OCI-LY3 (cell line): ENCODE data around the gene MBNL1.

ENCODE experiments used
- H2AFZ ChIP-seq: fragments of 200-600, 300-600 bp; shearing (Covaris generic); 2 replicates; pipeline ENCODE4 v1.6.0; 2014; ENCODE audit warnings: antibody characterized with exemption, low read depth, low read length
- H3K27ac ChIP-seq: fragments of 200-600, 300-600 bp; sonication (generic); 2 replicates; pipeline ENCODE4 v1.5.1; 2014; ENCODE audit warnings: mild to moderate bottlenecking, low read length, moderate library complexity, mixed read lengths
- H3K27me3 ChIP-seq: fragments of 200-600, 300-600 bp; sonication (generic); 2 replicates; pipeline ENCODE4 v1.6.1; 2014; ENCODE audit warnings: low read depth, low read length, mixed read lengths
- H3K36me3 ChIP-seq: fragments of 200-600, 300-600 bp; sonication (generic); replicated peaks from 2 replicates; pipeline ENCODE3; 2014; ENCODE audit warnings: low read depth, low read length, mixed read lengths
- H3K4me1 ChIP-seq: fragments of 300-600, 200-600 bp; sonication (generic); 2 replicates; pipeline ENCODE4 v1.6.1; 2014; ENCODE audit warnings: low read length, mixed read lengths
- H3K4me2 ChIP-seq: fragments of 200-600, 300-600 bp; sonication (generic); 2 replicates; pipeline ENCODE4 v1.6.1; 2014; ENCODE audit warnings: low read length, mixed read lengths
- H3K4me3 ChIP-seq: fragments of 300-600, 200-600 bp; sonication (generic); 2 replicates; pipeline ENCODE4 v1.5.1; 2014; ENCODE audit warnings: antibody characterized with exemption, mild to moderate bottlenecking, low read length, moderate library complexity
- H3K79me2 ChIP-seq: fragments of 300-600, 200-600 bp; shearing (Covaris generic); 2 replicates; pipeline ENCODE4 v1.6.1; 2014; ENCODE audit warnings: mild to moderate bottlenecking, low read length, mixed read lengths
- H3K9ac ChIP-seq: fragments of 300-600, 200-600 bp; shearing (Covaris generic); 2 replicates; pipeline ENCODE4 v1.6.0; 2014; ENCODE audit warnings: mild to moderate bottlenecking, low read length, moderate library complexity
- H3K9me3 ChIP-seq: fragments of 200-600, 300-600 bp; shearing (Covaris generic); 2 replicates; pipeline ENCODE4 v1.6.1; 2014; ENCODE audit warnings: low read length, mixed read lengths; ENCODE audit not compliant: insufficient read depth
- H4K20me1 ChIP-seq: fragments of 200-600, 300-600 bp; sonication (generic); 2 replicates; pipeline ENCODE4 v1.6.1; 2016; ENCODE audit warnings: low read length, mixed read lengths; ENCODE audit not compliant: insufficient read depth
- EZH2phosphoT487 ChIP-seq: fragments of 200-600 bp; shearing (Covaris generic); IDR thresholded peaks from 2 replicates; pipeline ENCODE4 v1.6.1; 2018; ENCODE audit warnings: antibody characterized with exemption, mixed run types, low read depth
- TF ChIP-seq, protein P1 (sequence below): fragments of 200-600, 300-600 bp; sonication (generic); IDR thresholded peaks from 2 replicates; pipeline ENCODE4 v1.5.1; 2014; ENCODE audit warnings: antibody characterized with exemption, low read length, low read depth

Gene MBNL1

DNA sequence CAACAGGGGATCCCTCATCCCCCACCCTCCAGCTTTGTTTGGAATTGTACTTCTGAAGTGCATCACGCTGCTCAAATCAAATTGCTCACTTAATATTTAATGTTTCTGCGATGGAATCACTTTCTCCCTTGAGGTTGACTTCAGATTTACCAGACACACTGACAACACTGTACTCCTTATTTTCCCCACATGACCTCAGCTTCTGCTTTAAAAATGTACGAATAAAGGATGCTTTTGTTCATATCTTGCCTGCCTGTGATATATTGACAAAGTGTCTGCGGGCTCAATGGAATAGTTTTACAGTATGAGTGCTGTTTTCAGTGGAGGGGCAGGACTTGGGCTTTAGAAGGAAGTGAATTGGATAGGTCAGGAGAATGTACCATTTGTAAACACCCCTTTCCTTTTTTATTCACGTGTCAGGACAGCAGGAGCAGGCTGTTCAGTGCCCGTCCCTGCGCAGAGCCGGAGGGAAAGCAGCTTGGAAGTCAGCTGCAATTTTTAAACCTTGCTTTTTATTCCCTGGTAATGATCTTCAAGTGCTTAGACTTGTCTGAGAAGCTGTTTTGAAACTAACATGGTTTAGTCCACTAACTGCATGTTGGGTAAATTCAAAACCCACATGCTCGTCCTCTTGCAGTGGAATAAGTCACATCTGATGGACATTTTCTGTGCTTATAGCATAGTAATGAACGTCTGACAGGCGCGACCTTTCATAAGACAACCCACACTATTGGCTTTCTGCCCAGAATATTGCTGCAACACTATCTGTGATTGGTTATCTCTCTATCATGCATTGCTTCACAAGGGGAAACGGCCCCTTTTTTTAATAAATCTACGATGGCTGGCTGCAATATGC, 29.9 kb downstream of the MBNL1 start:
- H3K27me3 ChIP-seq, result no peaks in the 10 kb centered on the region
- no peaks in the 10 kb centered on the region for H3K9me3 ChIP-seq
- peaks cover 100% of the 10 kb centered on the region for H3K79me2 ChIP-seq
- H2AFZ ChIP-seq, result no peak overlapping the region
- H3K4me2 ChIP-seq, result peak overlapping the region; percentile 61
- peaks cover 24% of the 10 kb centered on the region for H3K36me3 ChIP-seq
- no peak overlapping the region; the same call in 1 of the 2 replicates for H3K27ac ChIP-seq
- peak overlapping the region; percentile 10 for H3K9ac ChIP-seq
- H3K4me3 ChIP-seq, result peak overlapping the region; percentile 50
- TF ChIP-seq, protein P1, sequence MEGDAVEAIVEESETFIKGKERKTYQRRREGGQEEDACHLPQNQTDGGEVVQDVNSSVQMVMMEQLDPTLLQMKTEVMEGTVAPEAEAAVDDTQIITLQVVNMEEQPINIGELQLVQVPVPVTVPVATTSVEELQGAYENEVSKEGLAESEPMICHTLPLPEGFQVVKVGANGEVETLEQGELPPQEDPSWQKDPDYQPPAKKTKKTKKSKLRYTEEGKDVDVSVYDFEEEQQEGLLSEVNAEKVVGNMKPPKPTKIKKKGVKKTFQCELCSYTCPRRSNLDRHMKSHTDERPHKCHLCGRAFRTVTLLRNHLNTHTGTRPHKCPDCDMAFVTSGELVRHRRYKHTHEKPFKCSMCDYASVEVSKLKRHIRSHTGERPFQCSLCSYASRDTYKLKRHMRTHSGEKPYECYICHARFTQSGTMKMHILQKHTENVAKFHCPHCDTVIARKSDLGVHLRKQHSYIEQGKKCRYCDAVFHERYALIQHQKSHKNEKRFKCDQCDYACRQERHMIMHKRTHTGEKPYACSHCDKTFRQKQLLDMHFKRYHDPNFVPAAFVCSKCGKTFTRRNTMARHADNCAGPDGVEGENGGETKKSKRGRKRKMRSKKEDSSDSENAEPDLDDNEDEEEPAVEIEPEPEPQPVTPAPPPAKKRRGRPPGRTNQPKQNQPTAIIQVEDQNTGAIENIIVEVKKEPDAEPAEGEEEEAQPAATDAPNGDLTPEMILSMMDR, result no peak
- no peak for TF ChIP-seq EZH2phosphoT487
- H4K20me1 ChIP-seq, result peaks cover 95% of the 10 kb centered on the region
- peaks cover 46% of the 10 kb centered on the region for H3K4me1 ChIP-seq

DNA sequence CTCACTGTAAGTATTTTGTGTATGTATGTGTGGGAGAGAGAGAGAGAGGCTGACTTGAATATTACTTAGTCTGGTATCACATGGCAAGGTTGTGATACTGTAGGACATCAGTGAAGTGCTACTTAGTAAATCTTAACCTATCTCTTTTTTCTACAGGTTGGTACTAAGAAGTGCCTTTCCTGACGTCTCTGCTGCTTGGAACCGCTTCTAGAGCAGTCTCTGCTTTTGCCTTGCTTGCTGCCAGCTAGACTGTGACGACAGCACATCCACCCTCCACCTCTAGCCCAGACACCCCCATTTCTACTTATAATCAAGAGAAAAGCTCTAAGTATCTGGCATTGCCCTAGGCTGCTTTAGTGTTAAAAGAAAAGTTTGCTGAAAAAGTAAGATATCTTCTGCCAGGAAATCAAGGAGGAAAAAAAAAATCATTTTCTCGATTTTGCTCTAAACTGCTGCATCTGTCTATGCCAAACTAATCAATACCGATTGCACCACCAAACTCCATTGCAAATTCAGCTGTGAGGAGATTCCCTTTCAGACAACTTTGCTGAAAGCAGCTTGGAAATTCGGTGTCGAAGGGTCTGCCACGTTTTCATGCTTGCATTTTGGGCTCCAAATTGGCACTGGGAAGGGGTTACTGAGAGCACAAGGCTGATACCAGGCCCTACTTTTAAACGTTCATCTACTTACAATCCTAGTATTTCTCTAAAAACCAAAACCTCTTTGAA, 30.7 kb downstream of the MBNL1 start:
- no peak for TF ChIP-seq EZH2phosphoT487
- no peak overlapping the region for H2AFZ ChIP-seq
- no peak overlapping the region for H3K9ac ChIP-seq
- no peak overlapping the region for H3K27ac ChIP-seq
- H3K79me2 ChIP-seq, result peaks cover 100% of the 10 kb centered on the region
- peaks cover 99% of the 10 kb centered on the region for H4K20me1 ChIP-seq
- H3K9me3 ChIP-seq, result no peaks in the 10 kb centered on the region
- H3K36me3 ChIP-seq, result peaks cover 24% of the 10 kb centered on the region
- peak overlapping the region; percentile 50; the same call in 1 of the 2 replicates for H3K4me3 ChIP-seq
- H3K27me3 ChIP-seq, result no peaks in the 10 kb centered on the region
- peak overlapping the region; percentile 61 for H3K4me2 ChIP-seq
- peaks cover 46% of the 10 kb centered on the region for H3K4me1 ChIP-seq

DNA sequence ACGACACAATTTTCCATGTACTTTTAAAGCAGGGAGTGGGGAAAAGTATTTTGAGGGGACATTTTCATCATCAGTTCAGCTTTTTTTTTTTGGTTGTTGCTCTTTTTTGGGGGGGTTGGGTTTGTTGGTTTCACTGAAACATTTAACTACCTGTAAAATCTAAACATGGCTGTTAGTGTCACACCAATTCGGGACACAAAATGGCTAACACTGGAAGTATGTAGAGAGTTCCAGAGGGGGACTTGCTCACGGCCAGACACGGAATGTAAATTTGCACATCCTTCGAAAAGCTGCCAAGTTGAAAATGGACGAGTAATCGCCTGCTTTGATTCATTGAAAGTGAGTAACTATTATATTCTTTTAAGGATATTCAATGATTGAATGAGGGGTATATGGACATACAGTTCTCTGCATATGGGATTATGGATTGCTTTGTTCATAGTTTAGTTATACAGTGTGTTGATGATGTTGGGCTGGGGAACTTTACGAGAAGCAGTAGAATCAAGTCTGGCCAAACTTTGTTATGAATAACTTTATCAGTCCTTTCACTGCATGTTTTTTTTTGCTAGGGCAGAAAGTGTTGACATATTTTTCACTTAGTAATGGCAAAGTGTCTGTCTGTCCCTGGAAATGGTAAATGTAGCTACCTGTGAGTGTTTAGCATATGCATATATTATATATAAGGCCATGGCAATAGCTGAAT, 31.5 kb downstream of the MBNL1 start:
- no peak overlapping the region for H3K9ac ChIP-seq
- peaks cover 28% of the 10 kb centered on the region for H3K36me3 ChIP-seq
- H2AFZ ChIP-seq, result no peak overlapping the region
- H3K4me2 ChIP-seq, result no peak overlapping the region
- no peak for TF ChIP-seq EZH2phosphoT487
- TF ChIP-seq, protein P1, result no peak
- H3K27ac ChIP-seq, result no peak overlapping the region
- H3K4me1 ChIP-seq, result peaks cover 46% of the 10 kb centered on the region
- H4K20me1 ChIP-seq, result peaks cover 99% of the 10 kb centered on the region
- no peak overlapping the region for H3K4me3 ChIP-seq
- H3K27me3 ChIP-seq, result no peaks in the 10 kb centered on the region
- H3K79me2 ChIP-seq, result peaks cover 100% of the 10 kb centered on the region
- no peaks in the 10 kb centered on the region for H3K9me3 ChIP-seq

DNA sequence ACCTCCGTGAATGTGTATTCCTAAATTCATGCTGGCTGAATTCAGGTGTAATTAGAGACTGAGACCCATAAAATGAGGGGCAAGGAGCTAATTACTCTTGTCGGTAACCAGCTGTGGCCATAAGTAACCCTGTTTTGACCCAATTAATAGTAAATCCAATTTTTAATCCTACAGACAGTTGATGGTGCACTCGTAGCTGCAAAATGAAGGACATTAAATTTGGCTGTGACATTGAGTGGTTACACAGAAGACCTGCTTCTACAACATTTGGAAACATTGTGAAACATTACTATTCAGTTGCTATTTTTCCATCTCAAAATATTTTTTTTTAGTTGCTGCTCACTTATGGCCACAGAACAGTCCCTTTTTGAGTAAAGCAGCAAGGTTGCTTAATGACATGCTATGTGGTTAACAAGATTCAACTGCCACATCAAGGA, 33.0 kb downstream of the MBNL1 start:
- Histone ChIP-seq H3K79me2 (peaks cover 100% of the 10 kb centered on the region), H3K27ac (peak overlapping the region; percentile 4; the same call in 1 of the 2 replicates), H3K9ac (peak overlapping the region; percentile 7; the same call in 1 of the 2 replicates), H3K9me3 (no peaks in the 10 kb centered on the region), H3K4me1 (peaks cover 46% of the 10 kb centered on the region), H3K4me3 (peak overlapping the region; percentile 44), H3K36me3 (peaks cover 32% of the 10 kb centered on the region), H4K20me1 (peaks cover 99% of the 10 kb centered on the region), H3K4me2 (peak overlapping the region; percentile 60), H2AFZ (no peak overlapping the region), H3K27me3 (no peaks in the 10 kb centered on the region)
- no peak for TF ChIP-seq EZH2phosphoT487
- TF ChIP-seq, protein P1, result no peak
